ENCODE data around the gene NHLH2.

NHLH2 gene

GRCh38 chr1:115840605-115841460 lies at the start of gene NHLH2:
TSS of gene NHLH2 (minus strand) at chr1:115841126. CDS start at chr1:115838372, 2,754 bp downstream.
- DNase-seq (ENCODE audit: low read depth): no peak

GRCh38 chr1:115890580-115890979 lies 49.7 kb upstream of the NHLH2 start:
- DNase-seq (ENCODE audit: low read depth): no peak

- no peak for DNase-seq (ENCODE audit: low read depth)
Observed at GRCh38 chr1:115888976-115889375, 48.0 kb upstream of the NHLH2 start.

- no peak for DNase-seq (ENCODE audit: low read depth)
Observed at GRCh38 chr1:115882913-115883902, 42.3 kb upstream of the NHLH2 start.

GRCh38 chr1:115880981-115881672 lies 40.2 kb upstream of the NHLH2 start:
- no peak for DNase-seq (ENCODE audit: low read depth)

DNA sequence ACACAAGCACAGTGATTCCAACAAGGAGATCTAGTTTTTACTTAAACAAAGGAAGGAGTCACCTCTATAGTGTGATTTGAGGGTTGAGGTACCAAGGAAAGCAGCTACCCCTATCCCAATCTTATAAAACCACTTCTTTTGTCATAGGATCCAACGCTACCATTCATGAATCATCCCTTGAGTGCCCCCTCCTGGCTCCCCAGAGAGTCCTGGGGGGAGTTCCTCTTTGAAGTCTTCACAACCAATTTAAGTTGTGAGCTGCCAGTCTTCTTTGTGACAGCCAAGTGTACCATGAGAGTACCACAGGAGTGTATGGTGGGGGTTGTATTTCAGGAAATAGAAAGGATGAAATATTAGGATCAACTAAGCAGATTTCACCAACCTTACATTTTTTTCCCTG lies 39.1 kb upstream of the NHLH2 start:
- no peak for DNase-seq (ENCODE audit: low read depth)

DNA sequence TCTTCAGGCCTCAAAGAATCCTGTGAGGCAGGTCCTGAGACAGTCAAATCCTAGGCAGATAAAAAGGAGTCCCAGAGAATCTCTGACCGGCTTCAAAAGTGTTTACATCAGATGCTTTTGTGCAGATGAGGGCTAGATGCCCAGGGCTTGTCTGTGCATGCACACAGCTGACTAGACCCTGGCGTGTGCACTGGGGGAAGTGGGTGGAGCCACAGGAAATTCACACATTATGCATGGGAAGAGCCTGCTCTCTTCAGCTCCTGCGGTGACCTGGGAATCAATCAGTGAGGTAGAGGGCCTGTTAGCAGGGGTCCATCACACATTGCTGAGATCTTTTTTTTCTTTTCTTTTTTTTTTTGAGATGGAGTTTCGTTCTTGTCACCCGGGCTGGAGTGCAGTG lies 36.6 kb upstream of the NHLH2 start:
- DNase-seq (ENCODE audit: low read depth): no peak

GRCh38 chr1:115874904-115875303 lies 34.0 kb upstream of the NHLH2 start:
- DNase-seq (ENCODE audit: low read depth): no peak

DNA sequence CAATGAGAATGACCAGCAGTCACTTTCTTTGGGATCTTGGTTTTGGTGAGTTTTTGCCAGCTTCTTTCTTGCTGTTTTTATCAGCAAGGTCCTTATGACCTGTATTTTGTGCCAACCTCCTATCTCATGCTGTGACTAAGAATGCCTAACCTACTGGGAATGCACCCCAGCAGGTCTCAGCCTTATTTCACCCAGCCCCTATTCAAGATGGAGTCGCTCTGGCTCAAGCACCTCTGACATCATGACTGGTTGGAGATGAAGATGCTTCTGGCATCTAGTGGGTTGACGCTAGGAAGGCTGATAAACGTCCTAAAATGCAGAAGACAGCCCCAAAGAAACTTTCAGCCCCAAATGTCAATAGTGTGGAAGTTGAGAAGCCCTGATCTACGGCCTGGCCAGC lies 33.6 kb upstream of the NHLH2 start:
- DNase-seq (ENCODE audit: low read depth): no peak

DNA sequence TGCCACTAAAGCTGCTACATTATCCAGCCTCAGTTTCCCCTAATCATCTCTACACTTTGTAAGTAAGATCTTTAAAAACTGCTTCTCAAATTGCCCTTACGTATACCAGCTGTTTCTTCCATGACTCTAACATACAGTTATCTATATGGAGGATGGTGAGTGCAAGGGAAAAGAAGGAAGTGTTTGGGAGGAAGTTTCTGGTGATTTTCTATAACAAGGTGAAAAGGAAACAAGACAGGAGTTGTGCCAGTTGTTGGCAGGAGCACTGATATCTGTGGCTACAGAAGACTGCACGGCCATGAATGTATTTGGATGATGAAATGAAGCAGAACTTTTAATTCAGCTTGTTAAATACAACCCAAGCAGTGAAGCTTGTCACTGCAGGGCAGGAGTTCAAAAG lies 32.3 kb upstream of the NHLH2 start:
- DNase-seq (ENCODE audit: low read depth): no peak

- DNase-seq (ENCODE audit: low read depth): no peak
Observed at GRCh38 chr1:115869064-115869463, 28.1 kb upstream of the NHLH2 start.

DNA sequence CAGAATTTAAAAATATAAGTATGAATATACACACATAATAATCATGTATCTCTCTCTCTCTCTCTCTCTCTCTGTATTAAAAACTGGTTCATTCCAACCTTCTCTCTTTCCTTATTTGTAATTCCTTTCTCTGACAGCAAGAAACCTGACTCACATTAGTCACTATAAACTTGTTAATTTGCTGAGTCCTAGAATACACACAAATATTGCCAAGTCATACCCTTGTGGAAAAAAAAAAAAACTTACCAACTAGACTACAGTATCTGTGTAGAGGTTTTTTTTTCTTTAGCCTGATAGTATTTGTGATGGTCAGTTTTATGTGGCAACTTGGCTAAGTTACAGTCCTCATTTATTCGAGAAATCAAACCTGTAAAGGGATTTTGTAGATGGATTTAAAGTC lies 26.3 kb upstream of the NHLH2 start:
- DNase-seq (ENCODE audit: low read depth): no peak

DNA sequence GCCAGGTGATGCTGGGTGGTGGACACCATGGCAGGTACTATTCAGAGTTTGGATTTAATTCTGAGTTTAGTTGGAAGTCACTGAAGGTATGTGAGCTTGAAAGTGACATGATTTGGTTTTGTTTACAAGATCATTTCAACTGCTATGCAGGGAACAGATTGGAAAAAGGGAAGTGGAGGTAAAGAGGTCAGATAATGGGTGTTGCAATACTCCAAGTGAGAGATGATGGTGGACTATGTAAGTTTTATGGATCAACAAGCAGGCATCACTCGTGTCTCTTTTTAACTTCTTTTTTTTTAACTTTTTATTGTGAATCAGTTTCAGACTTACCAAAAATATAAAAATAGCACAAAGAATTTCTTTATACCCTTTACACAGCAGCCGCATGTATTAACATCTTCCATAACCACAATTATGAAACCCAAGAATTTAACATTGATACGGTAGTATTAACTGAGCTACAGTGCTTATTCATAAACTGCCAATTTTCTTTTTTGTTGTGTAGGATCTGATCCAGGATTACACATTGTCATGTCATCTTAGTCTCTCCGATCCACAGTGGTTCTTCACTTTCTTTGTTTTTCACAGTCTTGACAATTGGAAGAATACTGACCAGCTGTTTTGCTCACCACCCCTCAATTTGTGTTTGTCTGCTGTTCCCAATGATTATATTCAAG lies 24.9 kb upstream of the NHLH2 start:
- DNase-seq (ENCODE audit: low read depth): no peak

DNA sequence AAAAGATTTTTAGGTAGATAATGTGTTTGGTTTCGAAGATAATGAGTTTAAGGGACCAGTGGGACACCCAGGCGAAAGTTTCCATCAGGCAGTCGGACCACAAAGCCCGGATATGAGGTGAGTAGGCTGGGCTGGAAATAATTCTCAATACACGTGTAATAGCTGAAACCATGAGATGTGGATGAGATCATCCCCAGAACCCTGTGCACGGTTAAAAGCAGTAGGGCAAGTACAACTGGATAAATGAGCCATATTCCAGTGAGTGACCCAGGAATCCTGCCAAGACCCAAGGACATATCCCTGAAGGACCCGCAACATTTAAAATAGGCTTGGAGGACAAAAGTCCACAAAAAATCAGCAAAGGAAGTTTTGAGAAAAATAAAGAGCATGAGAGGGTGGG lies 21.5 kb upstream of the NHLH2 start:
- no peak for DNase-seq (ENCODE audit: low read depth)

DNA sequence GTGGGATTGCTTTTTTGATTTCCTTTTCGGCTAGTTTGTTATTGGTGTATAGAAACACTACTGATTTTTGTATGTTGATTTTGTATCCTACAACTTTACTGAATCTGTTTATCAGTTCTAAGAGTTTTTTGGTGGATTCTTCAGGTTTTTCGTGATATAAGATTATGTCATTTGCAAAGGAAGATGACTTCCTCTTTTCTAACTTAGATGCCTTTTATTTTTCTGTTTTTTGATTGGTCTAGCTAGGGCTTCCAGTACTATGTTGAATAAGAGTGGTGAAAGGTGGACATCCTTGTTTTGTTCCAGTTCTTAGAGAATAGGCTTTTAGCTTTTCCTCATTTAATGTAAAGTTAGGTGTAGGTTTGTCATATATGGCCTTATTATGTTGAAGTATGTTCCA lies 13.1 kb upstream of the NHLH2 start:
- DNase-seq (ENCODE audit: low read depth): no peak

- no peak for DNase-seq (ENCODE audit: low read depth)
Observed at GRCh38 chr1:115850937-115851336, 10.0 kb upstream of the NHLH2 start.

DNA sequence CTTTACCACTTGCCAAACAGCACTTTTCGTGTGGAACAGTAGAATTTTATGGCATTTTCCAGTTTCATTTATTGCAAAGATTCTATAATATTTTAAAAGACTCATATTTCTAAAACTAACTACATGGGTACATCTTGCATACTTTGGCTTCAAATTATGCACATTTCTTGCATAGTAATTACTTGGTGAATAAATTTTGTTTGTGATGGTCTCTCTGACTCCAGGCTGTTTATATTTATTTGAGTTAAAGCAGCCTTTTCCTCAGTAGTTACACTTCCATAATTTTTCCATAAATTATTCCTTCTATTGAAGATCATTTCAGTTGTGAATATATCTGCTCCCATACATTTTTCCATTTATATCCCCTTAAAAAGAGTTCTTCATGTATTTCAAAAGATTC lies 6.9 kb upstream of the NHLH2 start:
- DNase-seq (ENCODE audit: low read depth): no peak

DNA sequence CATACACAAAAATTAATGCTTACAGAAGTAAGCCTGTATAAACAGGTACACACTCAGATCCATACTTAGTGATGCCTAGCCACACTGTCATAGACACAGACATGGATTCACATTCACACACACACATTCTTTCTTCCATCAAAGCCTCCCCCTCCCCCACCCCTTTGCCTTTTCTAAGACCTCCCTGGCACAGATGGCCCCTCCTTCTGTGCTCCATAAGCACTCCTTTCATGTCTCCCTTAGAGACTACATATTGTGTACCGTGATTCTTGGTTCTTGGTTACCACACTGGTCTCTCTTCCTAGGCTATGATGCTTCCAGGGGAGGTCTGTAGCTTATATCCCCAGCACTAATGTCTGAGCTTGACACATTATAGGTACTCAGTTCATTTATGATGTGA lies 2.0 kb upstream of the NHLH2 start:
- DNase-seq (ENCODE audit: low read depth): no peak

GRCh38 chr1:115839679-115840237 lies 1.2 kb downstream of the NHLH2 start:
- DNase-seq (ENCODE audit: low read depth): no peak

DNA sequence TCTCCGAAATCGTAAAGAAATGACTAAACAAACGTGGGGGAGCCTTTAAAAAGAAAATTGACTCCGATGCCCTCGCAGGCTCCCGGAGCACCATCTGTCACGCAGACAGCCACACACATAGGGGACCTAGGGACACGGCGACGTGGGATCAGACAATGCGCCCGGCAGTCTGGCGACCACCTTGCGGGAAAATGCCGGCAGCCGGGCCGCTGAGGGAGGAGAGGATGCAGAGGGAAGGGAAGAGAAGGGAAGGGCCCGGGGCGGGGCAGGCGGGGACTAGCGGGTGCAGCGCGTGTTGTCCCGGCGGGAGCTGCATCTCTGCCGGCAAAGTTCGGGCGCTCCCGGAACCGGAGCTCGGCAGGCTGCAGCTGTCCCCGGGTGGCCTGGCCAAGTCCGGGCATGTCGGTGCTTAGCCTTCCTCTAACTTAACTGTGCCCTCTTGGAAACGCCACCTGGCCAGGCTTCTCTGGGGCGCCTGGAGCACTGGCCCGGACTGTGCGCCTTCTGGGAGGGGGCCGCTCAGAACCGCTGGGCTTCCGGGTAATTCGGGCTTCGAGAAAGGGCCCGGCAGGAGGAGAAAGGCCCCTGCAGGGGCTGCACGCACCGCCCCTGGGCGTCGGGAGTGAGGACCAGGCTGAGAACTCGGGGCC lies 1.8 kb downstream of the NHLH2 start:
- no peak for DNase-seq (ENCODE audit: low read depth)

All from stimulated activated CD8-positive, alpha-beta memory T cell treated with anti-CD3 and anti-CD28 coated beads, Interleukin-12 subunit alpha, Interleukin-12 subunit beta, amount 100 ng/mL, for 1 hour (primary cell).